PC-3 (cell line): ENCODE measurements around the gene ARL5C.

Source experiments
- EZH2 ChIP-seq: fragments of 300-600 bp; sonication (generic); IDR thresholded peaks from one replicate; pipeline ENCODE4 v1.6.1; 2017; ENCODE audit warnings: antibody characterized with exemption, mild to moderate bottlenecking, low read length; ENCODE audit not compliant: unreplicated experiment
- EZH2phosphoT487 ChIP-seq: fragments of 300-600 bp; sonication (generic); IDR thresholded peaks from 2 replicates; pipeline ENCODE4 v1.6.1; 2018; ENCODE audit warnings: mild to moderate bottlenecking, antibody characterized with exemption, low read length, borderline replicate concordance
- TF ChIP-seq, protein P1 (sequence below): fragments of 300-600 bp; sonication (generic); conservative IDR thresholded peaks from 2 replicates; pipeline ENCODE4 v1.5.1; 2017; ENCODE audit warnings: antibody characterized with exemption, low read depth, mild to moderate bottlenecking, low read length

DNA sequence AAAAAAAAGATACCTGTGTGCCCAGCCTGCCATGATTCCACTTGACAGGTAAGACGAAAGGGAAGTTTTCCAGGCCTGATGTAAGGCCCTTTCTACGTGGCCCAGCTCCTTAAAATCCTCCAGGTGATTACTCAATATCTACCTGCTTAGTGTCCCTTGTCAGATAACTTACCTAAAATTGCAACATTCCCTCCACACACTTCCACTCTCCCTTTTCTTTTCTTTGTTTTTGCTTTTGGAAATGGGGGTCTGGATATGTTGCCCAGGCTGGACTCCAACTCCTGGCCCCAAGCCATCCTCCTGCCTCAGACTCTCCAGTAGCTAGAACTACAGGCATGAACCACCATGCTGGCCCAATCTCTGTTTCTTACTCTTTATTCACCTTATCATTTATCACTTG is 7.3 kb downstream of the ARL5C start:
- TF ChIP-seq, protein P1, sequence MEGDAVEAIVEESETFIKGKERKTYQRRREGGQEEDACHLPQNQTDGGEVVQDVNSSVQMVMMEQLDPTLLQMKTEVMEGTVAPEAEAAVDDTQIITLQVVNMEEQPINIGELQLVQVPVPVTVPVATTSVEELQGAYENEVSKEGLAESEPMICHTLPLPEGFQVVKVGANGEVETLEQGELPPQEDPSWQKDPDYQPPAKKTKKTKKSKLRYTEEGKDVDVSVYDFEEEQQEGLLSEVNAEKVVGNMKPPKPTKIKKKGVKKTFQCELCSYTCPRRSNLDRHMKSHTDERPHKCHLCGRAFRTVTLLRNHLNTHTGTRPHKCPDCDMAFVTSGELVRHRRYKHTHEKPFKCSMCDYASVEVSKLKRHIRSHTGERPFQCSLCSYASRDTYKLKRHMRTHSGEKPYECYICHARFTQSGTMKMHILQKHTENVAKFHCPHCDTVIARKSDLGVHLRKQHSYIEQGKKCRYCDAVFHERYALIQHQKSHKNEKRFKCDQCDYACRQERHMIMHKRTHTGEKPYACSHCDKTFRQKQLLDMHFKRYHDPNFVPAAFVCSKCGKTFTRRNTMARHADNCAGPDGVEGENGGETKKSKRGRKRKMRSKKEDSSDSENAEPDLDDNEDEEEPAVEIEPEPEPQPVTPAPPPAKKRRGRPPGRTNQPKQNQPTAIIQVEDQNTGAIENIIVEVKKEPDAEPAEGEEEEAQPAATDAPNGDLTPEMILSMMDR, result no peak
- no peak for TF ChIP-seq EZH2
- no peak for TF ChIP-seq EZH2phosphoT487
